HG03064 (cell line): ENCODE results near the gene HSPA1B.
"Not testable (repeated sequence)": the region's sequence is repeated elsewhere in the genome, so short reads cannot be mapped to it uniquely, and the experiment has no call there.

Experiments
- ATAC-seq: cut with Tn5 transposase; IDR thresholded peaks from one replicate; pipeline ENCODE4 v1.9.1; 2021; ENCODE audit warnings: low read depth; ENCODE audit not compliant: unreplicated experiment

HSPA1B gene

GRCh38 chr6:31796993-31797385, 30.5 kb upstream of the HSPA1B start:
- ATAC-seq, result no peak

DNA sequence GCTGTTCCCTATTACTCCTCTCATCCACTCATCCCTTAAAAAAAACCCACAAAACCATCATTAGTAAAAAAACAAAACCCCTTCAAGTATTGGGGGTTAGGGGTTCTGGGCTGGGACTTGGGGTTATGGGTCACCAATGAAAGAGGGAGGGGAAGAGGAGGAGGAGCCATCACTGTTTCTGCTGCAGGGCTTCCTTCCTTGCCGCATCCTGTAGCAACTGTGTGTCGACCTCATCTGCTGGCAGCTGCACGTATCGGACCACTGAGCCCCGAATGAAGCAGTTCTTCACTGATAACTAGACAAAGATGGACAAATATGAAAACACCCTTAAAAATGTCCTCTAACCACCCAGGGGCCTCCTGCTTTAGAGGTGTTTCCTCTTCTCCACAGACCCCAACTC, 29.9 kb upstream of the HSPA1B start:
- no peak for ATAC-seq

DNA sequence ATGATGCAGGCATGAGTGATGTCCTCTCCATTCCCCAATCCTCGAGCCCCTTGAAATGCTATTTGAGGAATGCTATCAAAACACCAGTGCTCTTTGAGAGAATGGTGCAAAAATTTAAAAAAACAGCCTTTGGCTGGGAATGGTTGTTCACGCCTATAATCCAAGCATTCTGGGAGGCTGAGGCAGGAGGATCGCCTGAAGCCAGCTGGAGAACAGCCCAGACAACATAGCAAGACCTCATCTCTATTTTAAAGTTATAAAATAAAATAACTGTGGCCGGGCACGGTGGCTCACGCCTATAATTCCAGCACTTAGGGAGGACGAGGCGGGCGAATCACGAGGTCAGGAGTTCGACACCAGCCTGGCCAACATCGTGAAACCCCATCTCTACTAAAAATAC, 27.8 kb upstream of the HSPA1B start:
- ATAC-seq, result no peak

DNA sequence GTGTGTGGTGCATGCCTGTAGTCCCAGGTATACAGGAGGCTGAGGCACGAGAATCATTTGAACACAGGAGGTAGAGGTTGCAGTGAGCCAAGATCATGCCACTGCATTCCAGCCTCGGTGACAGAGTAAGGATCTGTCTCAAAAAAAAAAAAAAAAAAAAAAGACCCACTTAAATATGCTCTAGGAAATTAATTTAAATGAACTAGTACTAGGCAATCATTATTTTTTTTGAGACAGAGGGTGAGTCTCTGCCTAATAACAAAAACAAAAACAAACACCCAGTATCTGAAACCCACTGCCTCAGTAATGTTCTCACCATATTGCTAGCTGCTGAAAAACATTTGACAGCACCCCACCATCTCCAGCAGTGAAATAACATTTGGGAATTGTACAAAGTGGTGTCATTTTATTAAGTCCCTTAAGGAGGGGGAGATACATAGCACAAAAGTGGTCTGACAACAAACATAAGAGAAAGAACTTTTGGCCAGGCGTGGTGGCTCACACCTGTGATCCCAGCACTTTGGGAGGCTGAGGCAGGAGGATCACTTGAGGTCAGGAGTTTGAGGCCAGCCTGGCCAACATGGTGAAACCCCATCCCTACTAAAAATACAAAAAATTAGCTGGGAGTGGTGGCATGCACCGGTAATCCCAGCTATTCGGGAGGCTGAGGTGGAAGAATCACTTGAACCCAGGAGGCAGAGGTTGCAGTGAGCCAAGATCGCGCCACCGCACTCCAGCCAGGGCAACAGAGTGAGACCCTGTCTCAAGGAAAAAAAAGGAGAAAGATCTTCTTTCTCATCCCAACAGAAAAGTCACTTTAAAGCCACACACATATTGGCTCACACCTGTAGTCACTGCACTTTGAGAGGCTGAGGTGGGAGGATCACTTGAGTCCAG, 26.3 kb upstream of the HSPA1B start:
- not testable (repeated sequence) for ATAC-seq

- peak; percentile 12 for ATAC-seq
Observed at GRCh38 chr6:31805939-31806469, 21.5 kb upstream of the HSPA1B start.

- peak; percentile 80 for ATAC-seq
Observed at GRCh38 chr6:31806470-31807272, 20.9 kb upstream of the HSPA1B start, which contains the start of gene LSM2. Gene LSM2 (minus strand): TSS chr6:31806966. CDS start chr6:31806757, 209 bp downstream.

DNA sequence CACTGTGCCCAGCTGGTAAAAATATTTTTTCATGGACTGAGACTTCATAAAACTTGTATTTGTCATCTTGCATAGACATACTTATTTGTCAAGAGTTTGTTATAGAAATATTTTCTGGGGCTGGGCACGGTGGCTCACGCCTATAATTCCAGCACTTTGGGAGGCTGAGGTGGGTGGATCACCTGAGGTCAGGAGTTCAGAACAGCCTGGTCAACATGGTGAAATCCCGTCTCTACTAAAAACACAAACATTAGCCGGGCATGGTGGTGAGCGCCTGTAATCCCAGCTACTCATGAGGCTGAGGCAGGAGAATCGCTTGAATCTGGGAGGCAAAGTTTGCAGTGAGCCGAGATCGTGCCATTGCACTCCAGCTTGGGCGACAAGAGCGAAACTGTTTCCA, 18.9 kb upstream of the HSPA1B start:
- ATAC-seq, result not testable (repeated sequence)

DNA sequence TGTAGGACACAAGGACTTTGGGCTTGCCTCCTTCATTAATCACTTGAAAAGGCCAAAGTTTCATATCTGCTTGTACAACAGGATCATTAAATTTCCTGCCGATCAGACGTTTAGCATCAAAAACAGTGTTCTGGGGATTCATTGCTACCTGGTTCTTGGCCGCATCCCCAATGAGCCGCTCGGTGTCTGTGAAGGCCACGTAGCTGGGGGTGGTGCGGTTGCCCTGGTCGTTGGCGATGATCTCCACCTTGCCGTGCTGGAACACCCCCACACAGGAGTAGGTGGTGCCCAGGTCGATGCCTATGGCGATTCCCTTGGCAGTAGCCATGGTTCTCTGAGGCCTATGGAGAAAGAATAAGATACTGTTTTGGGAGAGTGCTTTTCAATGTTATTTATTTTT, 15.9 kb upstream of the HSPA1B start:
- ATAC-seq, result no peak

- no peak for ATAC-seq
Observed at GRCh38 chr6:31813465-31813849, 14.1 kb upstream of the HSPA1B start.

- no peak for ATAC-seq
Observed at GRCh38 chr6:31814677-31815024, 12.9 kb upstream of the HSPA1B start.

GRCh38 chr6:31815025-31815838, 12.3 kb upstream of the HSPA1B start, which contains the start of the genes HSPA1A and HSPA1L:
Gene HSPA1A (plus strand): TSS chr6:31815543. CDS start chr6:31815757, 214 bp downstream.
Gene HSPA1L (minus strand): TSS chr6:31815283. CDS start chr6:31811972, 3,311 bp downstream.
- no peak for ATAC-seq

DNA sequence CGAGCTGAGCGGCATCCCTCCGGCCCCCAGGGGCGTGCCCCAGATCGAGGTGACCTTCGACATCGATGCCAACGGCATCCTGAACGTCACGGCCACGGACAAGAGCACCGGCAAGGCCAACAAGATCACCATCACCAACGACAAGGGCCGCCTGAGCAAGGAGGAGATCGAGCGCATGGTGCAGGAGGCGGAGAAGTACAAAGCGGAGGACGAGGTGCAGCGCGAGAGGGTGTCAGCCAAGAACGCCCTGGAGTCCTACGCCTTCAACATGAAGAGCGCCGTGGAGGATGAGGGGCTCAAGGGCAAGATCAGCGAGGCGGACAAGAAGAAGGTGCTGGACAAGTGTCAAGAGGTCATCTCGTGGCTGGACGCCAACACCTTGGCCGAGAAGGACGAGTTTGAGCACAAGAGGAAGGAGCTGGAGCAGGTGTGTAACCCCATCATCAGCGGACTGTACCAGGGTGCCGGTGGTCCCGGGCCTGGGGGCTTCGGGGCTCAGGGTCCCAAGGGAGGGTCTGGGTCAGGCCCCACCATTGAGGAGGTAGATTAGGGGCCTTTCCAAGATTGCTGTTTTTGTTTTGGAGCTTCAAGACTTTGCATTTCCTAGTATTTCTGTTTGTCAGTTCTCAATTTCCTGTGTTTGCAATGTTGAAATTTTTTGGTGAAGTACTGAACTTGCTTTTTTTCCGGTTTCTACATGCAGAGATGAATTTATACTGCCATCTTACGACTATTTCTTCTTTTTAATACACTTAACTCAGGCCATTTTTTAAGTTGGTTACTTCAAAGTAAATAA, 10.2 kb upstream of the HSPA1B start:
- ATAC-seq, result not testable (repeated sequence)

GRCh38 chr6:31817929-31818511, 9.5 kb upstream of the HSPA1B start:
- not testable (repeated sequence) for ATAC-seq

DNA sequence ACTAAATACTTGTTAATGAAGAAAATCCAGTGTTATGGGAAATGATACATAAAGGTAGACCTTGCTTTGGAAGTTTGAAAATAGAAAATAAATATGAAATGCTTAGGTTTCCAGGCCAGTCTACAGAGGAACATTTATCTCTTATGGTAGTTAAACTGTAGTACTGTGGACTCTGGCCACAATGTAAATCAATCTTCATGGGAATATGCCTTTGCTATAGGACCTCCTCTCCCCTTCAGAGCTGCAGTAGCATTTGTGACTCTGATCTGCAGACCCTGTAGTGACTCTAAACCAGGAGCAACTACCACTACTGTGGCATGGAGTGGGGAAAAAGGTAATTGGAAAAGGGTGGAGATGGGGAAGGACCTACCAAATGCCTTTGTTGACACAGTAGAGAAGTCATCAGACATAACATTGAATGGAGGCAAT, 7.7 kb upstream of the HSPA1B start:
- no peak for ATAC-seq

DNA sequence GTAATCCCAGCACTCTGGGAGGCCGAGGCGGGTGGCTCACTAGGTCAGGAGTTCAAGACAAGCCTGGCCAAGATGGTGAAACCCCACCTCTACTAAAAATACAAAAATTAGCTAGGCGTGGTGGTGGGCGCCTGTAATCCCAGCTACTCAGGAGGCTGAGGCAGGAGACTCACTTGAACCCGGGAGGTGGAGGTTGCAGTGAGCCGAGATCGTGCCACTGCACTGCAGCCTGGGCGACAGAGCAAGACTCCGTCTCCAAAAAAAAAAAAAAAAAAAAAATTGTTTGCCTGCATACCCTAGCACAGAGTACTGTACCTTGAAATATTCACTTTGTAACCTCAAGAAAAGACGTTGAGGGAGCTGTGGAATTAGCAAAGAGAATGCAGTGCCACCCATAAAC, 7.1 kb upstream of the HSPA1B start:
- not testable (repeated sequence) for ATAC-seq

GRCh38 chr6:31821301-31822035, 6.1 kb upstream of the HSPA1B start:
- no peak for ATAC-seq

GRCh38 chr6:31822036-31822821, 5.3 kb upstream of the HSPA1B start:
- no peak for ATAC-seq
